ENCODE results near the gene KCTD4.
"Not testable (repeated sequence)": the region's sequence is repeated elsewhere in the genome, so short reads cannot be mapped to it uniquely, and the experiment has no call there.

The KCTD4 gene

DNA sequence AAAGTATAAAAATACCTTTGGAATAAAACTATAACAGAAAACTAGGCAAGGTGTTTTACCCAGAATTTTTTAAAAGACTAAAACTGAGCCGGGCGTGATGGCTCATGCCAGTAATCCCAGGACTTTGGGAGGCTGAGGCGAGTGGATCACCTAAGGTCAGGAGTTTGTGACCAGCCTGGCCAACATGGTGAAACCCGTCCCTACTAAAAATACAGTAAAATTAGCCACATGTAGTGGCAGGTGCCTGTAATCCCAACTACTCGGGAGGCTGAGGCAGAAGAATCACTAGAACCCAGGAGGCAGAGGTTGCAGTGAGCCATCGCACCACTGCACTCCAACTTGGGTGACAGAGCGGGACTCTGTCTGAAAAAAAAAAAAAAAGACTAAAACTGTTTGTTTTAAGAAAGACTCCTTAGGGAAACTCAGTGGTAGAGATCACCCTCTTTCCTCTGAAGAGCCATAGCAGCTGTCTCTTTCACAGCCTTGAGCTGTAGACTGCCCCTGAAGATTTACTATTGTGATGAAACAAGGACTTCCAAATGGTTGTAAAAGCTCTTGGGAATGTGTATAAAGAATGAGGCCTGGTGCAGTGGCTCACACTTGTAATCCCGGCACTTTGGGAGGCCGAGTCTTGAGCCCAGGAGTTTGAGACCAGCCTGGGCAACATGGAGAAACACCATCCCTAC lies 14.7 kb upstream of the KCTD4 start:
- DNase-seq, result no peak

DNA sequence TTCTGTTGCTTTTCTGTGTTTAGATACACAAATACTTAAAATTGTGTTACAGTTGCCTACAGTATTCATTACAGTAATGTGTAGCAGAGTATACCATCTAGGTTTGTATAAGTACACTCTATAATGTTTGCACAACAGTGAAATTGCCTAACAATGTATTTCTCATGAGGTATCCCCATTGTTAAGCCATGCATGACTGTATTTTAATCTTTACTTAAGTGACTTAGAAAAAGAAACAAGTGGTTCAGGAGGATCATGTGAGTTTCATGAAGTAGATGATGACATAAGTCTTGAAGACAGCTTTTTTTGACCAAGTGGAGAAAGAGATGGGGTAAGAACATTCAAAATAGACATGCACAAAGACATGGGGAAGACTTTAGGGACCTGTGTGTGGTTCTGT lies 8.4 kb upstream of the KCTD4 start:
- peak; percentile 62 to 91 for DNase-seq

DNA sequence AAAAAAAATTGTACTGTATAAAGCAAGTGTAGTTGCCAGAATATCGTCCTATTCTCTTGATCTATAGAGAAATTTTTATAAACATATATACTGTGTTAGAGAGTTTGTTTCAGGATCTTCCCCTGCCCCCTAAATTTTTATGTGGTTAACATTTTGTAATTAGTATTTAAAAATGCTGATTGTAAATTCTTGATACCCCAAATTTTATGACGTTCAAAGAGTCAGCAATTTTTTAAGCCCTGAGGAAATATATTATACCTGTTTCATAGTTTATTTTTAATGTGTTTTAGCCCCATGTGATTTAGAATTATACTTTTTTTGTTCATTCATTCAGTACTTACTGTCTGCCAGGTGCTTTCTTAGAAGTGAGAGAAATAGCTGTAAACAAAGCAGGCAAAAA lies 7.3 kb upstream of the KCTD4 start:
- no peak for DNase-seq

DNA sequence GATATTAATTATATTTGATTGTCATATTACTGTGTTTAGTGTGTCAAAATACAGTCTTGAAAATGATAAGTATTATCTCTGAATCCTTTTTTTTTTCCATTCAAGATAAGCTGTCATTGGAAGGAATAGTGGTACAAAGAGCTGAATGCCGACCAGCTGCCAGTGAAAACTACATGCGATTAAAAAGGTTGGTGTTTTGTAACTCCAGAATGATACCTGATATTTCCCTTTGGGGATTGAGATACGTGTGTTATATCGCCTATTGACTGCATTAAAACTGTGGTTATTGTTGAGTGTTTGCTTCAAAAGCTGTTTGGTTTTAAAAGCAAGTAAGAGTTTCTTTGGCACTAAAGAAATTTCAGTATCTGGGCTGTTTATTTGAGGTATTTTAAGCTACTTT lies 6.5 kb upstream of the KCTD4 start:
- DNase-seq, result no peak

DNA sequence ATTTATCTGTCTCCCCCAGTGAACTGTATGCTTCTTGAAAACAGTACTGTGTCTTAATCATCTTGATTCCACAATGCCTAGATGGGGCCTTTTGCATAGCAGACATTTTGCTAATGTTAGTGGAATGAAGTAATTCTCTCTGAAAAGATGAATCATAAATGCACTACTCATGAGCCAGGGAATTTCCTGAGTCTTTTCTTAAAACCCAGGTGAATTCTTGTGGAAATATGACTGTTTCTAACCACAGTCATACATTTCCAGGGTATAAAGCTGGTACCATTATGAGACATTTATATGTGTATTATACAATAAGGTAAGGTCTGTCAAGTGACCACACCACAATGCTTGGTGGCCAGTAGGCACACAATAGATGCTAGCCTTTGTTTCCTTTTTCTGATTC lies 5.5 kb upstream of the KCTD4 start:
- DNase-seq, result peak in 1 of 2 donors; percentile 13

DNA sequence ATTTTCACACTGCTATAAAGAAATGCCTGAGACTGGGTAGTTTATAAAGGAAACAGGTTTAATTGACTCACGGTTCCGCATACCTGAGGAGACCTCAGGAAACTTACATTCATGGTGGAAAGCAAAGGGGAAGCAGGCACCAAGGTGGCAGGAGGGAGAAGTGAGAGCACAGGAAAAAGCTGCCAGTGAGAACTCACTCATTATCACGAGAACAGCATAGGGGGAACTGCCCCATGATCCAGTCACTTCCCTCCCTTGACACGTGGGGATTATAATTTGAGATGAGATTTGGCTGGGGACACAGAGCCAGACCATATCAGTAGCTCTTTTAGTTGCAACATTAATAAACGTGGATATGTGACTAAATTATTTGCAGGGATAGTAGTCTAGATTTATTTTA lies 4.3 kb upstream of the KCTD4 start:
- peak; percentile 14 to 27 for DNase-seq

DNA sequence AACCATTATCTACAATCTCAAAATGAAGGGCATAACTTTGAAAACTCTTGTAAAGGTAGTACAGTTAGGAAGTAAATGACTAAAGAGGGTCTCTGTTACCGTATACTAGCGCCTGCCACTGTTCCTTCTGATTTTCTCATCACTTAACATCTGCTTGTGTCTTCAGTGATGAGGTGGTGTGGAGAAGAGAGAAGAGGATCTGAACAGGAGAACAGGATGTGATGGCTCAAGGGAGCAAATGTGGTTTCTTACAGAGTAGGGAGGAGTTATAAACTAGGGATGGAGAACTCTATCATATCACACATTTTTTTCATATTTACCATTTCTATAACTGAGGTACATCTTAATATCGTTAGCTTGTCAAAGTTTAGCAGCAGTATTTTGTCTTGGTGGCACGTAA lies 1.1 kb downstream of the KCTD4 start:
- DNase-seq, result no peak

DNA sequence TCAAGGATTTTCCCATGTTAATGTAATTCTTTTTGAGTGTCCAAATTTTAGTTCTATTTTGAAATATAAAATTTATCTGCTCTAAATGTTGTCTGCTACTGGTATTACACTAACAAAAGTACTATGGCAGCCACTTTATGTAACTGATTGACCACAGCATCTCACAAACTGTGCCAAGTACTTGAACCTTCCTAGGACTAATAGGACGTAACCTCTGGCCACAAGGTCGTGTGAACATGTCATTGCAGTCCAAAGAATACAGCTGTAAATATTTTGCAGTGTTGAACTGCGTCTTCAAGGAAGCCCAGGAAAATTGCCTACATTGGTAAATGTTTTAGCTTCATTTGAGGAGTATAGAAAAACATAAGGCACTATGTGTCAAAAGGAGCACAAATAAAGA lies 1.9 kb downstream of the KCTD4 start:
- no peak for DNase-seq

DNA sequence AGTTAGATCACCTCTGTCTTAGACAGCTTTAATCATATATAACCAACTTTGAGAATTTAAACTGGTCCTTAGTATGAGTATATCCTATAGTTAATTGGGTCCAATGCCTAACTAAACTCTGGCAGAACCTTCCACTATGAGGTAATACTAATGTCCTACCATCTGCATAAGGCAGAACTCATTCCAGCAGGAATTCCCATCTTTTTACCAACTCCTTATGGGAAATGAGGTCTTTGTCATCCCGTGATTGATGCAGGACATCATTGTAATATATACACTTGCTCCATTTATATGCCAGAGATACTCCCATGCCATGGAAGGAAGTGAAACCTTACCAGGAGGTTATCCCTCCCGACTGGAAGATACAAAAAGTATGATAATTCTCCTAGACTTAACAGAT lies 2.8 kb downstream of the KCTD4 start:
- no peak for DNase-seq

DNA sequence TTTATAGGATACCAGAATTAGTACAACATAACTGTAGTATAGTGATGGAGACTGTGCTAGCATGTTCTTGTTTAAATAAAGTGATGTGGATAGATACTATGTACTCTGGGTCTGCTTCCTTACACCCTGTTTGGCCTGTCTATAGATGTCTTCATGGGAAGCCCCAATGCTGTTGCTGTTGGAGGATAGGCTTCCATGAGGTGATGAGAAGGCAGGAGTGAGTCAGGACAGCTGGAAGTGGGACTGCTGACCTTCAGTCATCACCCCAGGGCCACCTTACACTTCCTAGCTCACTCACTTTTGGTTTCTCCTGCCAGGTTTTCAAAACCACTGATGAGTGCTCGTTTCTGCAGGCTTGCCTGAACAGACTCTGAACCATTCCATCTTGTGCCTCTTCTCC lies 4.2 kb downstream of the KCTD4 start:
- no peak for DNase-seq

DNA sequence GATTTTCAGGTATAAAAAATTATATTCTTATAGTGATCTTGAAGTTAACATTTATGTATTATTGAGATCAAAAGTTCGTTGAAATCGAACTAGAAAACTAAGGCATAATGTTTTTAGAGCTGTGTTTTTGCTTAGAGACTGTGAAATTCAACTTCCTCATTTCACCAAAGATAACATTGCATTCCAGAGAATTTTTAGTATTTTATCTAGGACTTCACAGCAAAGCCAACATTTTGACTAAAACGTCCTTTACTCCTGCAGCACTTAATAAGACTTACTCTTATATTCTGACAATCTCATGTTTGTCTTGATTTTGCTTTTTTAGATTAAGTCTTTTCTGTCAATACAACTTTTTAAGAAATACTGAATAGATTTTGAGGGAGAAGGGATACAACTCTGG lies 4.7 kb downstream of the KCTD4 start:
- no peak for DNase-seq

DNA sequence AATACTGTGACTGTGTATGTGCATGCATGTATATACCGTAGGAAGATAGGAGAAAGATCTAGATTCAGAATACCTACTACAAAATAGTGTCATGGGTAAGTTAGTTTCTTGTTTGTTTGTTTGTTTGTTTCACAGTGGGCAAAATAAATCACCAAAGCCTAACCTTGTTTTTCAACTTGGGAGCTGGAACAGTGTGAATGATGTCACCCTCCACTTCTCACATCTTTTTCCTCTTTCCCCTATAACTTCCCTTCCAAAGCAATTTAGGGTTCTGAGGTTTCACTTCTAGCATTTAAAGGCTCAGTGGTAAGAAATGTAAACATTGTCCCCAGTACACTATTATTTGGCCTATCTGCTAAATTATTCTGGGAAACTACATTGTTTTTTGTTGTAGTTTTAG lies 5.4 kb downstream of the KCTD4 start:
- DNase-seq, result peak; percentile 40 to 60

DNA sequence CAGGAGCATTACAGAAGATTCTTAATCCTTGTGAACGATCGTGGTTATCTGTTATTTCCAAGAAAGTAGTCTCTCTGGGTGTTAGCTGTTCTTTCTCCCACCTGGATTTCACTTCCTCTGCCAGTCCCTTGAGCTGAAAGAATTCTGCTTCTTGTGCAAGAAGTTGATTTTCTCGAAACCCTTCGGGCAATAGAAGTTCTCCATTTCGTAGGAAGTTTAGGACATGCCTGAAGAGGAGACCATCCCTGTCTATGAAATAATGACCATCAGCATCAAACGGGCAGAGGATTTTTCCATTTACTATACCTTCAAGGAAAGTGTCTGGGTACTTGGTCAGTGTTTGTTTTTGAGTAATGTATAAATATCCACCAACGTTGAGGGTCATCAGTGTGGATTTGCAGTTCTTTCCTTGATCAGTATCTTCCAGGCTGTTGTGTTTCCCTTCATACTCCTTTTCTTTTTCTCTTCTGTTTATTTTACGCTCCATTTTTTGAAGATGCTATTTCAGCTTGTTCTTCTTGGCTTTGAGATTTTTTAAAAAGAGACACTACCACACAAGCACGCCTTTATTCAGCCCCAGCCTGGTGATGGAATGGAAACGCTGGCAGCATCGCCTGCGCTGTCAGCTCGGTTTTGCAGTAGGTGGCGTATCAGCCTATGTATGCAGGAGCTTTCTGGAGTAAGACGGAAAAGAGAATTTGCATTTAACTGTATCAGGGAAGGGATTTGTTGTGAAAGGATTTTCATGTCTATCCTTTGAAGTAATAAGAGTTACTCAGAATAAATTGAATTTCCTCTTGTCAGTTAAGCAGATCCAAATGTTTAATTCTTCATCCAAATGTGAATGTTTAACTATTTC lies 6.5 kb downstream of the KCTD4 start:
- peak; percentile 34 to 60 for DNase-seq

DNA sequence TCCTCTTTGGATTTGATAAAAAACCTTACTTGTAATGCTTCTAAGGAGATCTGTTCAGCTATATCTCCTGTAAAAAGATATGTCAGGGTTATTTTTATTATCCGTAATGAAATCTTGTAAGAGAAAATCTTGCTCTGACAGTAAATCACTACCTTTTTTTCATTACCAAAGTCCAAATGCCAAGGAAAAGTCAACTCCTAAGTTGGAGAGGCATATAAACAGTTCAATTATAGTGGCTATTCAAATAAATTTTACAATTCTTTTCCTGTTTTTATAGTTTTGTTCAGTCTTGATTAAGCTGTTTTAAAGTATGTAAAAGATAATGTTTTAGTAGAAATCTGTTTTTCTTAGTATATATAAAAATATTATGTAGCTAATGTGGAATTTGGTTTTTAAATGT lies 9.0 kb downstream of the KCTD4 start:
- no peak for DNase-seq

DNA sequence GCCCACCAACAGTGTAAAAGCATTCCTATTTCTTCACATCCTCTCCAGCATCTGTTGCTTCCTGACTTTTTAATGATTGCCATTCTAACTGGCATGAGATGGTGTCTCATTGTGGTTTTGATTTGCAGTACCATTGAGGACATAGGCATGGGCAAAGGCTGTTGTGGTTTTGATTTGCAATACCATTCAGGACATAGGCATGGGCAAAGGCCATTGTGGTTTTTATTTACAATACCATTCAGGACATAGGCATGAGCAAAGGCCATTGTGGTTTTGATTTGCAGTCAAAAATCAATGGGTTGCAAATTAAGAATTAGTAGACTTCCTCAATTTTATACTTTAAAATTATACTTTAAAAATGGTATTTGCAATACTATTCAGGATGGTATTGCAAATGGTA lies 11.3 kb downstream of the KCTD4 start:
- DNase-seq, result peak in 1 of 2 donors; percentile 47

DNA sequence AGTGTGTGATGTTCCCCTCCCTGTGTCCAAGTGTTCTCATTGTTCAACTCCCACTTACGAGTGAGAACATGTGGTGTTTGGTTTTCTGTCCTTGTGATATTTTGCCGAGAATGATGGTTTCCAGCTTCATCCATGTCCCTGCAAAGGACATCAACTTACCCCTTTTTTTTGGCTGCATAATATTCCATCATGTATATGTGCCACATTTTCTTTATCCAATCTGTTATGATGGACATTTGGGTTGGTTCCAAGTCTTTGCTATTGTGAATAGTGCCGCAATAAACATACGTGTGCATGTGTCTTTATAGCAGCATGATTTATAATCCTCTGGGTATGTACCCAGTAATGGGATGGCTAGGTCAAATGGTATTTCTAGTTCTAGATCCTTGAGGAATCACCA lies 11.8 kb downstream of the KCTD4 start:
- DNase-seq, result not testable (repeated sequence)

DNA sequence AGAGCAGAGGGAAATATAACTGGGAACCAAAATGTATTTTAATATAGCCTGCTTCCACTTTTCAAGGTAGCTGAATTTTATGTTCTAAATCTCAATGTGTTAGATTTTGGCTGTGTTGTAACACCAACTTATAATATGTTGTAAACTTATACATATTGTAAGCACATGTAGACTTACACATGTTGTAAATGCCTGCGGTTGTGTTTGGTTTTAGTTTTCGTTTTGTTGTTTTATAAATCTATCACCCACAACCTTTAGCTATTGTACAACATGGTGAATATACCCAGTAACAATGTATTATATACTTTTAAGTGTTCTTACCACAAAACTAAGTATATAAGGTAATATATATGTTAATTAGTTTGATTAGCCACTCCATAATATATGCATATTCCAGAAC lies 15.6 kb downstream of the KCTD4 start:
- DNase-seq, result no peak

DNA sequence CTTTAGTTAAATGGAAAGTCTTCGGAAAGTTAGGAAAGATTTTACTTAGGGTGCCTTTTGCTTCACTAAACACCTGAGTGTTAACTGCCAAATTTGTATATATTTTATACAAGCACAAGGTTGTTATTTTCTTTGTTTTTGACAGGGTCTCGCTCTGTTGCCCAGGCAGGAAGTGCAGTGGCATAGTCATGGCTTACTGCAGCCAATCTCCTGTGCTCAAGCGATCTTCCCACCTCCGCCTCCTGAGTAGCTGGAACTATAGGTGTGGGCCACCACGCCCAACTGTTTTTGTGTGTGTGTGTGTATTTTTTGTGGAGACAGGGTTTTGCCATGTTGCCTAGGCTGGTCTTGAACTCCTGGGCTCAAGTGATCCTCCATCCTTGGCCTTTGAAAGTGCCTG lies 16.2 kb downstream of the KCTD4 start:
- no peak for DNase-seq

DNA sequence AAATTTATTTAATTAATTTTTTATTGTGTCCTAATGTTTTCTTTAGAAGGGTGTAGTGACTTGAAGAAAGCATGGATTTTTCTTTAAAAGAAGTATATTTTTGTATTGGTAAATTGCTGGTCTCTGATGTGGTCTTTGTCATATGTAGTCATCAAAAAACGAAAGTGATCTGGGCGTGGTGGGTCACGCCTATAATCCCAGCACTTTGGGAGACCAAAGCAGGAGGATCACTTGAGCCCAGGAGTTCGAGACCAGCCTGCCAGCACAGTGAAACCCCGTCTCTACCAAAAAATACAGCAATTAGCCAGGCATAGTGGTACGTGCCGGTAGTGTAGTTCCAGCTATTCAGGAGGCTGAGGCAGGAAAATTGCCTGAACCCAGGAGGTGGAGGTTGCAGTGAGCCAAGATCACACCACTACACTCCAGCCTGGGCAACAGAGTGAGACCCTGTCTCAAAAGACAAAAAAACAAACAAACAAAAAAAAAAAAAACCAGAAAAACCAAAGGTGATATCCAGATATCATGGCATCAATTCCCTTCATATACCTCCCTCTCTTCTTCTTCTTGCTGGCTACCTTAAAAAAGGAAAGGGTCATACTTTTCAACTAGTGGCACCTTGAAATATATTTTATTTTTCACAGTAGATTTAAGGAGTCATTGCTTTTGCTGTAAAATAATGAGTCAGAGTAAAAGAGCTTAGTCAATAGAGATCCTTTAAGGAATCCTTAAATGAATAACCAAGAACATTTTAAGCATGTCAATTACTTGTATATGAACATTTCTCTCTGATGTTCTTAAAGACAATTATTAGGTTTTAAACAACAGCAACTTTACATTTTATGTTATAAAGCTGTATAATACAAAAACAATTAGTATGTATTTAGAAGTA lies 19.9 kb downstream of the KCTD4 start:
- DNase-seq, result no peak

DNA sequence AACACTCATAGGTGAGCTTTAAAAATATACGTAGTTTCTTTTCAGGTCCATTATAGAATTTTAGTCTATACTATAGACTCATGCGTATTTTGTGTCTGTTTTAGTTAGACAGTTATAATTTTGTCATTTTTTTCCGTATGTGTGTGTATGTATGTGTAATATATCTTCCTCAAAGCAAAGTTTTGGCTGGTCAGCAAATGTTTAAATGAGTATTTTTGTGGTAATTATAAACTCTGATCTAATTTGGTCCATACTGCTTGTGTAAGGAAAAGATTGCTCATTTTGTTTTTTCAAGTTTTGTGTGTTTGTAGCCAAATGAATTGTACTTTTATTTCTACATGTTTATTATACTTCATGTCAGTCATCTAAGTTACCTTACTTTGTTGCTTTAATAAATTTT lies 20.5 kb downstream of the KCTD4 start:
- no peak for DNase-seq

DNA sequence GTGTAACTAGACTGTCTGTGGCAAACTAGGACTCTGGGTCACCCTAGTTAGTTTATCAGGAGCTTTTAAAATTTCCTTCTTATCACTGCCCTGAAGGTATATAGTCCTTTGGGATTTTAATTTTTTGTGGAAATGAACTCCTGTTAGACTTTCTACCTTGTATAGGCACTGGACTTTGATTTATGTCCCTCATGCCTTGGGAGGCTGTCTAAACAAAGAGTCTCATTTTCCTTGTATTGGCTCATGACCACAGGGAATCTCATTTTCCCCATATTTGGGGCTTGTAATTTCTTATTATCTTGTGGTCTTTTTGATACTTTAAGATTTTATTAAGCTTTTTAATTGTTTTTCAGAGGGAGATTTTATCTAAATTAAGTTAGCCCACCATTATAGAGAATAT lies 21.4 kb downstream of the KCTD4 start:
- no peak for DNase-seq

DNA sequence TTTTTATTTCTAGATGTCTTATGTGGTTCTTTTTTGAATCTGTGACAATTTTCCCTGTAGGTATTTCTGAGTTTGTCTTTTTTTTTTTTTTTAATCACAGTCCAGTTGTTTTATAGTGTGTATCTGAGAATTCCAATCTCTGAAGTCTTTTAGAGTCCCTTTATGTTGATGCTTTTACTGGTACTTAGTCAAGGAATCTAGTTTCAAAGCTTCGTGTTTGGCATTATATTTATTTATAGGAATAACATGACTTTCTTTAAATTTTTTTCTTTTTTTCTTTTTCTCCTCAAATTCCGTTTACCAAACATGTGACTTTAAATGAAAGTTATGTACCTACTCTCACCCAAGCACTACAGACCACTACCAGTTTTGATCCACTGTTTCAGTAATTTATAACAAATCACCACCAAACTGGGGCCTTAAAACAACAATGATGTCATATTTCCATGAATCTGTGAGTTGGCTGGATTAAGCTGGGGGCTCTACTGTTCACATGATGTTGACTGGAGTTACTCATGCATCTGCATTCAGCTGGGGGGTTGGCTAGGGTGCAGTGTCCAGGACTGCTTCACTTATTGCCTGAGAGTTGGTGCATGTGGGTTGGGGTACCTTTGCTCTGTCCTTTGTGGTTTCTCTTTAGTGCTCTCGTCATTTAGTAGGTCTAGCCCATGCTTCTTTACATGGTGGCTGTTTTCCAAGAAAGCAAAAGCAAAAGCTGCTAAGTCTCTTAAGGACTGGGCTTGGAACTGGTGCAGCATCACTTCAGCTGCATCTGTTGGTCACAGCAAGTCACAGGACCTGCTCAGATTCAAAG lies 22.3 kb downstream of the KCTD4 start:
- DNase-seq, result no peak

All from inflammatory macrophage (primary cell).